ENCODE data around the gene GAGE12J.
A peak's percentile ranks its signal among the peaks of the same experiment; 100 is the strongest.
"Not testable (repeated sequence)": the region's sequence is repeated elsewhere in the genome, so short reads cannot be mapped to it uniquely, and the experiment has no call there.

GAGE12J gene

GRCh38 chrX:49321737-49322136, at the start of gene GAGE12J:
TSS of gene GAGE12J (plus strand) at chrX:49322037. CDS start at chrX:49323194, 1,157 bp downstream.
- DNase-seq, result not testable (repeated sequence)

- DNase-seq, result no peak
Observed at GRCh38 chrX:49272421-49272820, 49.4 kb upstream of the GAGE12J start.

GRCh38 chrX:49273181-49273727, 48.6 kb upstream of the GAGE12J start:
- DNase-seq, result no peak

GRCh38 chrX:49276207-49276606, 45.6 kb upstream of the GAGE12J start:
- DNase-seq, result no peak

GRCh38 chrX:49276671-49277534, 44.9 kb upstream of the GAGE12J start:
- no peak for DNase-seq

- DNase-seq, result no peak
Observed at GRCh38 chrX:49277535-49277830, 44.4 kb upstream of the GAGE12J start.

GRCh38 chrX:49278081-49278480, 43.8 kb upstream of the GAGE12J start:
- DNase-seq, result no peak

- peak in 4 of 51 donors; percentile 0 to 22 (median 2) for DNase-seq
Observed at GRCh38 chrX:49282647-49283011, 39.2 kb upstream of the GAGE12J start.

GRCh38 chrX:49284212-49284611, 37.6 kb upstream of the GAGE12J start:
- DNase-seq, result no peak

GRCh38 chrX:49286136-49286535, 35.7 kb upstream of the GAGE12J start:
- no peak for DNase-seq

GRCh38 chrX:49286581-49286980, 35.3 kb upstream of the GAGE12J start:
- no peak for DNase-seq

GRCh38 chrX:49287665-49288064, 34.2 kb upstream of the GAGE12J start:
- no peak for DNase-seq

- DNase-seq, result no peak
Observed at GRCh38 chrX:49290215-49290614, 31.6 kb upstream of the GAGE12J start.

- DNase-seq, result peak in 26 of 51 donors; percentile 1 to 51 (median 18)
Observed at GRCh38 chrX:49291615-49292337, 30.1 kb upstream of the GAGE12J start.

- no peak for DNase-seq
Observed at GRCh38 chrX:49292400-49293362, 29.2 kb upstream of the GAGE12J start.

GRCh38 chrX:49299293-49299692, 22.5 kb upstream of the GAGE12J start:
- not testable (repeated sequence) for DNase-seq

GRCh38 chrX:49300703-49301102, 21.1 kb upstream of the GAGE12J start:
- DNase-seq, result no peak

- DNase-seq, result no peak
Observed at GRCh38 chrX:49303346-49303745, 18.5 kb upstream of the GAGE12J start, which contains the start of gene GAGE10. TSS of gene GAGE10 (plus strand) at chrX:49303646. CDS start at chrX:49304860, 1,214 bp downstream.

- not testable (repeated sequence) for DNase-seq
Observed at GRCh38 chrX:49307775-49308174, 14.1 kb upstream of the GAGE12J start.

GRCh38 chrX:49308604-49309269, 13.1 kb upstream of the GAGE12J start:
- DNase-seq, result peak in 3 of 51 donors; percentile 2 to 30 (median 8)
